ENCODE results near the gene IL22RA1.

Gene IL22RA1, protein sequence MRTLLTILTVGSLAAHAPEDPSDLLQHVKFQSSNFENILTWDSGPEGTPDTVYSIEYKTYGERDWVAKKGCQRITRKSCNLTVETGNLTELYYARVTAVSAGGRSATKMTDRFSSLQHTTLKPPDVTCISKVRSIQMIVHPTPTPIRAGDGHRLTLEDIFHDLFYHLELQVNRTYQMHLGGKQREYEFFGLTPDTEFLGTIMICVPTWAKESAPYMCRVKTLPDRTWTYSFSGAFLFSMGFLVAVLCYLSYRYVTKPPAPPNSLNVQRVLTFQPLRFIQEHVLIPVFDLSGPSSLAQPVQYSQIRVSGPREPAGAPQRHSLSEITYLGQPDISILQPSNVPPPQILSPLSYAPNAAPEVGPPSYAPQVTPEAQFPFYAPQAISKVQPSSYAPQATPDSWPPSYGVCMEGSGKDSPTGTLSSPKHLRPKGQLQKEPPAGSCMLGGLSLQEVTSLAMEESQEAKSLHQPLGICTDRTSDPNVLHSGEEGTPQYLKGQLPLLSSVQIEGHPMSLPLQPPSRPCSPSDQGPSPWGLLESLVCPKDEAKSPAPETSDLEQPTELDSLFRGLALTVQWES

GRCh38 chr1:24142546-24143534 is at the start of gene IL22RA1:
TSS of gene IL22RA1 (minus strand) at chr1:24143140. CDS start at chr1:24143082, 58 bp downstream.
- Histone ChIP-seq H3K9me3 (no peaks in the 10 kb centered on the region), H3K4me1 (peaks cover 0 to 12% (median 0%) of the 10 kb centered on the region in 4 donors), H3K27ac (peak within 1 kb of the TSS in 1 of 2 donors; percentile 12), H3K27me3 (peaks cover 0 to 16% of the 10 kb centered on the region in 2 donors), H3K36me3 (no peaks in the 10 kb centered on the region), H3K4me3 (peak within 1 kb of the TSS; percentile 42 to 55)
- TF ChIP-seq, protein P1, sequence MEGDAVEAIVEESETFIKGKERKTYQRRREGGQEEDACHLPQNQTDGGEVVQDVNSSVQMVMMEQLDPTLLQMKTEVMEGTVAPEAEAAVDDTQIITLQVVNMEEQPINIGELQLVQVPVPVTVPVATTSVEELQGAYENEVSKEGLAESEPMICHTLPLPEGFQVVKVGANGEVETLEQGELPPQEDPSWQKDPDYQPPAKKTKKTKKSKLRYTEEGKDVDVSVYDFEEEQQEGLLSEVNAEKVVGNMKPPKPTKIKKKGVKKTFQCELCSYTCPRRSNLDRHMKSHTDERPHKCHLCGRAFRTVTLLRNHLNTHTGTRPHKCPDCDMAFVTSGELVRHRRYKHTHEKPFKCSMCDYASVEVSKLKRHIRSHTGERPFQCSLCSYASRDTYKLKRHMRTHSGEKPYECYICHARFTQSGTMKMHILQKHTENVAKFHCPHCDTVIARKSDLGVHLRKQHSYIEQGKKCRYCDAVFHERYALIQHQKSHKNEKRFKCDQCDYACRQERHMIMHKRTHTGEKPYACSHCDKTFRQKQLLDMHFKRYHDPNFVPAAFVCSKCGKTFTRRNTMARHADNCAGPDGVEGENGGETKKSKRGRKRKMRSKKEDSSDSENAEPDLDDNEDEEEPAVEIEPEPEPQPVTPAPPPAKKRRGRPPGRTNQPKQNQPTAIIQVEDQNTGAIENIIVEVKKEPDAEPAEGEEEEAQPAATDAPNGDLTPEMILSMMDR (IDR thresholded peaks at IDR 0.05) = no peak
- intact Hi-C loops (cut with DNase I; ENCODE audit: low total_unique reads) = no loop called here
- peak in 1 of 2 donors; percentile 51 for DNase-seq

- H3K27me3 ChIP-seq = peaks cover 0 to 65% of the 10 kb centered on the region in 2 donors
- intact Hi-C loops (cut with DNase I; ENCODE audit: low total_unique reads) = no loop called here
Observed at GRCh38 chr1:24191860-24192259, 48.9 kb upstream of the IL22RA1 start.

GRCh38 chr1:24190983-24191461 is 48.1 kb upstream of the IL22RA1 start:
- Histone ChIP-seq H3K4me1 (peaks cover 0 to 16% (median 9%) of the 10 kb centered on the region in 4 donors), H3K27me3 (peaks cover 0 to 72% of the 10 kb centered on the region in 2 donors), H3K36me3 (no peaks in the 10 kb centered on the region), H3K27ac (no peak overlapping the region), H3K9me3 (no peaks in the 10 kb centered on the region), H3K4me3 (no peak overlapping the region)
- TF ChIP-seq, protein P1 (IDR thresholded peaks at IDR 0.05) = no peak
- intact Hi-C loops (cut with DNase I; ENCODE audit: low total_unique reads) = no loop called here
- DNase-seq = no peak

More at GRCh38 chr1:24191860-24192259, 48.9 kb upstream of the IL22RA1 start:
- TF ChIP-seq, protein P1 (IDR thresholded peaks at IDR 0.05) = no peak
- DNase-seq = no peak
- H3K36me3 ChIP-seq = no peaks in the 10 kb centered on the region
- H3K4me3 ChIP-seq = no peak overlapping the region
- H3K9me3 ChIP-seq = no peaks in the 10 kb centered on the region
- peaks cover 0 to 10% (median 7%) of the 10 kb centered on the region in 4 donors for H3K4me1 ChIP-seq
- H3K27ac ChIP-seq = no peak overlapping the region

DNA sequence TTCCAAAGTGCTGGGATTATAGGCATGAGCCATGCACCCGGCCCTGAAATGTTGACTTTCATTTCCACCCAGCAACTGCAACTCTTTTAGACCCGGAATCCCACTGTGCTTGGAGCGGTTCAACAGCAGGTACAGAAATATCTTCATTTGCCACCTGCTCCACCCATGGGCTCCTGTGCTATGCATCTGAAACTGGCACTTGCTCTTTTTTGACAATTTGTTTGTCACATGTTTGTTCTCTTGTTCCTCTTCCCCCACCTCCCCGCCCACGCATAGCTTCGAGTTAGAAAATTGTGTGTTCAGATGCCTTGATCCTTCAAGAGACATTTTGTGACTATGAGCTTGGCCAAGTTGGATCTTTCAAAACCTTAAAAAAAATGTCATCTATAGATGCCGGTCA is 46.6 kb upstream of the IL22RA1 start:
- TF ChIP-seq, protein P1 (IDR thresholded peaks at IDR 0.05) = no peak
- no peak for DNase-seq

More for the DNA sequence above, 46.6 kb upstream of the IL22RA1 start:
- H3K4me1 ChIP-seq = peaks cover 0 to 16% (median 9%) of the 10 kb centered on the region in 4 donors
- intact Hi-C loops (cut with DNase I; ENCODE audit: low total_unique reads) = no loop called here
- H3K4me3 ChIP-seq = no peak overlapping the region
- H3K36me3 ChIP-seq = no peaks in the 10 kb centered on the region
- H3K27me3 ChIP-seq = peaks cover 0 to 73% of the 10 kb centered on the region in 2 donors
- no peaks in the 10 kb centered on the region for H3K9me3 ChIP-seq
- no peak overlapping the region for H3K27ac ChIP-seq

All from tibial artery (tissue), 4 donors.